Progenitor cell of endocrine pancreas (in vitro differentiated cells): Measurements from ENCODE around the gene MYO1A. TPM values are rescaled to one million over a fixed set of nuclear protein-coding genes. Genes with fewer than 3 reads are reported as not detected.

Source experiments
- DNase-seq: peaks from one replicate; pipeline ENCODE4 v3.0.0; 2021; ENCODE audit warnings: low spot score; ENCODE audit not compliant: unreplicated experiment
- H3K27ac Mint-ChIP-seq: 2 replicates; pipeline ENCODE4 v1.8.0; 2021; ENCODE audit warnings: mild to moderate bottlenecking, moderate library complexity, mixed read lengths
- H3K27me3 Mint-ChIP-seq: 2 replicates; pipeline ENCODE4 v1.8.0; 2021; ENCODE audit warnings: mixed read lengths
- H3K36me3 Mint-ChIP-seq: 2 replicates; pipeline ENCODE4 v1.8.0; 2022; ENCODE audit warnings: mixed read lengths; ENCODE audit not compliant: insufficient read depth
- H3K4me1 Mint-ChIP-seq: 2 replicates; pipeline ENCODE4 v1.8.0; 2021; ENCODE audit warnings: low read depth, mixed read lengths
- H3K4me3 Mint-ChIP-seq: 2 replicates; pipeline ENCODE4 v1.8.0; 2021; ENCODE audit warnings: low read depth, mild to moderate bottlenecking, moderate library complexity, mixed read lengths
- H3K9me3 Mint-ChIP-seq: 2 replicates; pipeline ENCODE4 v1.8.0; 2021; ENCODE audit warnings: low read depth, mixed read lengths
- CTCF ChIP-seq: fragments of 200-600 bp; sonication (generic); IDR thresholded peaks from one replicate; pipeline ENCODE4 v1.5.0; 2021; ENCODE audit warnings: antibody characterized with exemption, mild to moderate bottlenecking; ENCODE audit not compliant: unreplicated experiment
- total RNA-seq: library from RNA; stranded (reverse); gene quantifications from 2 replicates; pipeline ENCODE4 v1.2.1, GENCODE V29; 2021

Gene MYO1A
- total RNA-seq, 1 donor from 2014 or later = 1.2 TPM

DNA sequence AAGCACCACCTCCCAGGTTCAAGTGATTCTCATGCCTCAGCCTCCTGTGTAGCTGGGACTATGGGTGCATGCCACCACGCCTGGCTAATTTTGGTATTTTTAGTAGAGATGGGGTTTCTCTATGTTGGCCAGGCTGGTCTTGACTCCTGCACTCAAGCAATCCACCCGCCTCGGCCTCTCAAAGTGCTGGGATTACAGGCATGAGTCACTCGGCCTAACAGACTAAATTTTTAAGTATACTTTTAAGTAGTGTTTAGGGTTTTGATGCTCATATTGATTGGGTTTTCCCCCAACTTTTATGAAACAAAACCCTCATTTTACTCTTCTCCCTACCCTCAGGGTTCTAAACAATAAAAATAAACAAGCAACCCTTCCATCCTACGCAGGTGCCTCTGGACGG, 5.5 kb downstream of the MYO1A start:
- Mint-ChIP-seq H3K4me3 (no peak overlapping the region), H3K36me3 (no peaks in the 10 kb centered on the region), H3K27ac (no peak overlapping the region), H3K27me3 (peaks cover 37% of the 10 kb centered on the region), H3K9me3 (no peaks in the 10 kb centered on the region), H3K4me1 (peaks cover 2% of the 10 kb centered on the region)
- TF ChIP-seq CTCF = no peak
- no peak for DNase-seq

- Mint-ChIP-seq H3K36me3 (no peaks in the 10 kb centered on the region), H3K27me3 (peaks cover 36% of the 10 kb centered on the region), H3K9me3 (no peaks in the 10 kb centered on the region), H3K27ac (no peak overlapping the region), H3K4me3 (no peak overlapping the region), H3K4me1 (no peaks in the 10 kb centered on the region)
- no peak for TF ChIP-seq CTCF
- DNase-seq = no peak
These were observed 7.2 kb downstream of the MYO1A start for GRCh38 chr12:57042695-57043094.

GRCh38 chr12:57040750-57041149, 9.2 kb downstream of the MYO1A start:
- no peak for TF ChIP-seq CTCF
- Mint-ChIP-seq H3K9me3 (no peaks in the 10 kb centered on the region), H3K27me3 (peaks cover 17% of the 10 kb centered on the region), H3K27ac (no peak overlapping the region), H3K4me1 (no peaks in the 10 kb centered on the region), H3K4me3 (no peak overlapping the region), H3K36me3 (no peaks in the 10 kb centered on the region)
- no peak for DNase-seq

- H3K27ac Mint-ChIP-seq = no peak overlapping the region
- peaks cover 14% of the 10 kb centered on the region for H3K27me3 Mint-ChIP-seq
- DNase-seq = no peak
- no peaks in the 10 kb centered on the region for H3K9me3 Mint-ChIP-seq
- no peak for TF ChIP-seq CTCF
- no peak overlapping the region for H3K4me3 Mint-ChIP-seq
- H3K4me1 Mint-ChIP-seq = no peaks in the 10 kb centered on the region
- H3K36me3 Mint-ChIP-seq = no peaks in the 10 kb centered on the region
These were observed 9.7 kb downstream of the MYO1A start for GRCh38 chr12:57040211-57040610.

GRCh38 chr12:57039016-57039798, 10.7 kb downstream of the MYO1A start:
- H3K4me1 Mint-ChIP-seq = no peaks in the 10 kb centered on the region
- H3K27me3 Mint-ChIP-seq = peaks cover 9% of the 10 kb centered on the region
- no peaks in the 10 kb centered on the region for H3K9me3 Mint-ChIP-seq
- TF ChIP-seq CTCF = no peak
- no peak overlapping the region for H3K27ac Mint-ChIP-seq
- H3K4me3 Mint-ChIP-seq = no peak overlapping the region
- H3K36me3 Mint-ChIP-seq = no peaks in the 10 kb centered on the region
- DNase-seq = no peak
